HepG2 (cell line): ENCODE data around the gene CHRNB1. TPM values are rescaled to one million over a fixed set of nuclear protein-coding genes. Genes with fewer than 3 reads are reported as not detected.
A peak's percentile ranks its signal among the peaks of the same experiment; 100 is the strongest.

Experiments used
- HNRNPLL ChIP-seq: fragments of 200-400 bp; formaldehyde crosslinking; IDR thresholded peaks from 2 replicates; pipeline ENCODE4 v1.6.1; 2017; ENCODE audit warnings: mild to moderate bottlenecking, low read depth, low read length; ENCODE audit not compliant: poor library complexity, severe bottlenecking
- HOXA3 ChIP-seq: sonication (generic); formaldehyde crosslinking; IDR thresholded peaks from 2 replicates; pipeline ENCODE4 v1.5.0; 2020; ENCODE audit warnings: missing genetic modification reagents
- IKZF4 ChIP-seq: sonication (generic); formaldehyde crosslinking; IDR thresholded peaks from 2 replicates; pipeline ENCODE4 v1.5.1; 2020; ENCODE audit warnings: borderline replicate concordance, mild to moderate bottlenecking, low read depth, missing genetic modification reagents; ENCODE audit errors: not compliant biosample characterization
- NR2C2 ChIP-seq: sonication (generic); formaldehyde crosslinking; IDR thresholded peaks from 2 replicates; pipeline ENCODE4 v1.4.0; 2020; ENCODE audit warnings: missing genetic modification reagents, mild to moderate bottlenecking, moderate library complexity, borderline replicate concordance
- YY1 ChIP-seq: IDR thresholded peaks from 2 replicates; pipeline ENCODE4 v1.6.1; 2011; ENCODE audit warnings: low read length, low read depth, moderate library complexity, mild to moderate bottlenecking; ENCODE audit not compliant: insufficient read depth, insufficient replicate concordance
- ZBTB38 ChIP-seq: sonication (generic); formaldehyde crosslinking; IDR thresholded peaks from 2 replicates; pipeline ENCODE4 v1.5.1; 2020; ENCODE audit warnings: mild to moderate bottlenecking, missing genetic modification reagents
- ZBTB8A ChIP-seq: sonication (generic); formaldehyde crosslinking; IDR thresholded peaks from 2 replicates; pipeline ENCODE4 v1.4.0; 2020; ENCODE audit warnings: mild to moderate bottlenecking, low read depth, missing genetic modification reagents, borderline replicate concordance
- ZNF556 ChIP-seq: sonication (generic); formaldehyde crosslinking; IDR thresholded peaks from 2 replicates; pipeline ENCODE4 v1.4.0; 2020; ENCODE audit warnings: mild to moderate bottlenecking, missing genetic modification reagents, borderline replicate concordance
- ZNF629 ChIP-seq: sonication (generic); formaldehyde crosslinking; conservative IDR thresholded peaks from 2 replicates; pipeline ENCODE4 v1.5.0; 2020; ENCODE audit warnings: missing genetic modification reagents
- polyA plus RNA-seq, 8 experiments: library from polyadenylated mRNA; depleted of rRNA in 3 of 8; stranded (reverse) in 7 of 8; unstranded in 1 of 8; fragments of >200 nt; fragmentation: Illumina TruSeq in 4 of 8; extraction: Trizol in 4 of 8; gene quantifications; 2 replicates each; pipeline versions ENCODE4 v1.2.1 to v1.2.3, GENCODE V29; 2011 to 2016; ENCODE audit warnings: low read depth in 4 of 8, missing spikeins in 1 of 8, mixed read lengths in 1 of 8; ENCODE audit not compliant: insufficient read depth in 1 of 8
- total RNA-seq, 5 experiments: library from RNA; depleted of rRNA; stranded (reverse); fragments of >200 nt; fragmentation: Illumina TruSeq; extraction: Trizol; gene quantifications; 2 replicates each; pipeline ENCODE4 v1.2.3, GENCODE V29; 2016; ENCODE audit warnings: low read depth in 1 of 5
- TF ChIP-seq, protein P1 (sequence below): sonication (generic); formaldehyde crosslinking; IDR thresholded peaks from 2 replicates; pipeline ENCODE4 v1.5.0; 2020; ENCODE audit warnings: missing genetic modification reagents
- TF ChIP-seq, protein P2 (sequence below): sonication (generic); formaldehyde crosslinking; IDR thresholded peaks from 2 replicates; pipeline ENCODE4 v1.4.0; 2020; ENCODE audit warnings: missing genetic modification reagents
- TF ChIP-seq, protein P3 (sequence below): sonication (generic); formaldehyde crosslinking; IDR thresholded peaks from 2 replicates; pipeline ENCODE4 v1.4.0; 2020; ENCODE audit warnings: mild to moderate bottlenecking, missing genetic modification reagents
- TF ChIP-seq, protein P4 (sequence below), 2 experiments: fragments of 450-650 bp in 1 of 2; sonication (generic) in 1 of 2; formaldehyde crosslinking in 1 of 2; IDR thresholded peaks; 2 replicates each; pipeline versions ENCODE4 v1.6.1 to v1.8.0; 2016 to 2022; ENCODE audit warnings: antibody characterized with exemption in 1 of 2, mild to moderate bottlenecking in 1 of 2, missing genetic modification reagents in 1 of 2

The CHRNB1 gene
- total and polyA plus RNA-seq, 2 of the 13 experiments (the other 11 are each of a cell fraction or from before 2014, with no cell fraction given) = 5.4 to 33.7 TPM

DNA sequence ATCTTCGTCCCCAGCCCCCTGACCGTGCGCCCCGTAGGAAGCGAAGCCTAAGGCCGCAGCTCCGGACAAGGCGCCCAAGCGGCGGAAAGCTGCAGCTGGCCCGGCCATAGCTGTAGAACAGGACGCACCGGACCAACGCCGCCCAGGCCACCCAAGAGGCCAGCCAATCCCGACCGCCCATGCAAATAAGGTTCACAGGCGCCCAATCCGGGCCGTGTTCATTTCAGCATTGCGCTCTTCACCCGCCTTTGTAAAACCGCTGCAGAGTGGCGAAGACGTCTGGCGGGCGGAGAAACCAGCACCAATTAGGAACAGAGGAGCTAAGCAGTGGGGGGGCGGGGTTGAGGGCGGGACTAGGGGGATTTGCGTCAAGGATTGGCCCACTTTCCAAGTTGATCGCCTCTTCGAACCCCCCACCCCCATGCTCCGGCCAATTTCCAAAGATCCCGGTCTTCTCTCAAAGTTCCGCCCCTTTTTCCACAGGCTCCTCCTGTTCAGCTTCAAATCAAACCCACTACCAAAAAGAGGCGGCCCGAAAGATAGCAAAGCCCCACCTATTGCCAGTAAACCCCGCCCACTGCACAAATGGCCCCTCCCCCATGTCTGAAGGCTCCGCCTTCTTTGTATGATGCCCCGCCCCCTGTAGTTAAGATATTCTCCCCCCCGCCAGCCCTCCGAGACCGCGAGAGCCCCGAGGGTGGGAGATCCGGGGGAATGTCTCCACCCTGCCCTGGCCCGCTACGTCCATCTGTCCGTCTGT, 40.7 kb upstream of the CHRNB1 start, which contains the start of gene TMEM256 (continued):
- TF ChIP-seq, protein P1, sequence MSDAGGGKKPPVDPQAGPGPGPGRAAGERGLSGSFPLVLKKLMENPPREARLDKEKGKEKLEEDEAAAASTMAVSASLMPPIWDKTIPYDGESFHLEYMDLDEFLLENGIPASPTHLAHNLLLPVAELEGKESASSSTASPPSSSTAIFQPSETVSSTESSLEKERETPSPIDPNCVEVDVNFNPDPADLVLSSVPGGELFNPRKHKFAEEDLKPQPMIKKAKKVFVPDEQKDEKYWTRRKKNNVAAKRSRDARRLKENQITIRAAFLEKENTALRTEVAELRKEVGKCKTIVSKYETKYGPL (CRISPR knock-in tag) = 0 out of 2 replicates have a peak, but pooled peaks have one; percentile 51
- peak; percentile 79 for TF ChIP-seq HNRNPLL
- TF ChIP-seq ZNF556 (CRISPR knock-in tag) = peak; percentile 16; the same call in 1 of the 2 replicates
- TF ChIP-seq, protein P2, sequence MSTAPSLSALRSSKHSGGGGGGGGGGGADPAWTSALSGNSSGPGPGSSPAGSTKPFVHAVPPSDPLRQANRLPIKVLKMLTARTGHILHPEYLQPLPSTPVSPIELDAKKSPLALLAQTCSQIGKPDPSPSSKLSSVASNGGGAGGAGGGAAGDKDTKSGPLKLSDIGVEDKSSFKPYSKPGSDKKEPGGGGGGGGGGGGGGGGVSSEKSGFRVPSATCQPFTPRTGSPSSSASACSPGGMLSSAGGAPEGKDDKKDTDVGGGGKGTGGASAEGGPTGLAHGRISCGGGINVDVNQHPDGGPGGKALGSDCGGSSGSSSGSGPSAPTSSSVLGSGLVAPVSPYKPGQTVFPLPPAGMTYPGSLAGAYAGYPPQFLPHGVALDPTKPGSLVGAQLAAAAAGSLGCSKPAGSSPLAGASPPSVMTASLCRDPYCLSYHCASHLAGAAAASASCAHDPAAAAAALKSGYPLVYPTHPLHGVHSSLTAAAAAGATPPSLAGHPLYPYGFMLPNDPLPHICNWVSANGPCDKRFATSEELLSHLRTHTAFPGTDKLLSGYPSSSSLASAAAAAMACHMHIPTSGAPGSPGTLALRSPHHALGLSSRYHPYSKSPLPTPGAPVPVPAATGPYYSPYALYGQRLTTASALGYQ = no peak
- TF ChIP-seq HOXA3 (CRISPR knock-in tag) = peak; percentile 67
- TF ChIP-seq ZBTB38 = peak; percentile 22; the same call in 1 of the 2 replicates
- peak; percentile 16; the same call in 1 of the 2 replicates for TF ChIP-seq NR2C2 (CRISPR knock-in tag)
- TF ChIP-seq ZBTB8A = no peak
- peak; percentile 36 for TF ChIP-seq IKZF4
- TF ChIP-seq, protein P3, sequence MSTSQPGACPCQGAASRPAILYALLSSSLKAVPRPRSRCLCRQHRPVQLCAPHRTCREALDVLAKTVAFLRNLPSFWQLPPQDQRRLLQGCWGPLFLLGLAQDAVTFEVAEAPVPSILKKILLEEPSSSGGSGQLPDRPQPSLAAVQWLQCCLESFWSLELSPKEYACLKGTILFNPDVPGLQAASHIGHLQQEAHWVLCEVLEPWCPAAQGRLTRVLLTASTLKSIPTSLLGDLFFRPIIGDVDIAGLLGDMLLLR (CRISPR knock-in tag) = 0 out of 2 replicates have a peak, but pooled peaks have one; percentile 24
- TF ChIP-seq YY1 = peak; percentile 90
- TF ChIP-seq ZNF629 (CRISPR knock-in tag) = no peak
- TF ChIP-seq, protein P4, sequence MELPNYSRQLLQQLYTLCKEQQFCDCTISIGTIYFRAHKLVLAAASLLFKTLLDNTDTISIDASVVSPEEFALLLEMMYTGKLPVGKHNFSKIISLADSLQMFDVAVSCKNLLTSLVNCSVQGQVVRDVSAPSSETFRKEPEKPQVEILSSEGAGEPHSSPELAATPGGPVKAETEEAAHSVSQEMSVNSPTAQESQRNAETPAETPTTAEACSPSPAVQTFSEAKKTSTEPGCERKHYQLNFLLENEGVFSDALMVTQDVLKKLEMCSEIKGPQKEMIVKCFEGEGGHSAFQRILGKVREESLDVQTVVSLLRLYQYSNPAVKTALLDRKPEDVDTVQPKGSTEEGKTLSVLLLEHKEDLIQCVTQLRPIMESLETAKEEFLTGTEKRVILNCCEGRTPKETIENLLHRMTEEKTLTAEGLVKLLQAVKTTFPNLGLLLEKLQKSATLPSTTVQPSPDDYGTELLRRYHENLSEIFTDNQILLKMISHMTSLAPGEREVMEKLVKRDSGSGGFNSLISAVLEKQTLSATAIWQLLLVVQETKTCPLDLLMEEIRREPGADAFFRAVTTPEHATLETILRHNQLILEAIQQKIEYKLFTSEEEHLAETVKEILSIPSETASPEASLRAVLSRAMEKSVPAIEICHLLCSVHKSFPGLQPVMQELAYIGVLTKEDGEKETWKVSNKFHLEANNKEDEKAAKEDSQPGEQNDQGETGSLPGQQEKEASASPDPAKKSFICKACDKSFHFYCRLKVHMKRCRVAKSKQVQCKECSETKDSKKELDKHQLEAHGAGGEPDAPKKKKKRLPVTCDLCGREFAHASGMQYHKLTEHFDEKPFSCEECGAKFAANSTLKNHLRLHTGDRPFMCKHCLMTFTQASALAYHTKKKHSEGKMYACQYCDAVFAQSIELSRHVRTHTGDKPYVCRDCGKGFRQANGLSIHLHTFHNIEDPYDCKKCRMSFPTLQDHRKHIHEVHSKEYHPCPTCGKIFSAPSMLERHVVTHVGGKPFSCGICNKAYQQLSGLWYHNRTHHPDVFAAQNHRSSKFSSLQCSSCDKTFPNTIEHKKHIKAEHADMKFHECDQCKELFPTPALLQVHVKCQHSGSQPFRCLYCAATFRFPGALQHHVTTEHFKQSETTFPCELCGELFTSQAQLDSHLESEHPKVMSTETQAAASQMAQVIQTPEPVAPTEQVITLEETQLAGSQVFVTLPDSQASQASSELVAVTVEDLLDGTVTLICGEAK (IDR thresholded peaks at IDR 0.05) = no peak
- TF ChIP-seq, protein P4 (CRISPR knock-in tag; IDR thresholded peaks at IDR 0.05) = peak; percentile 61
